ENCODE measurements around the gene CGNL1.

Gene CGNL1

GRCh38 chr15:57460208-57460816 lies 84.0 kb downstream of the CGNL1 start:
- no peak for DNase-seq

- no peak for DNase-seq
These were observed 85.2 kb downstream of the CGNL1 start for GRCh38 chr15:57461541-57461940.

GRCh38 chr15:57462381-57462780 lies 86.1 kb downstream of the CGNL1 start:
- no peak for DNase-seq

GRCh38 chr15:57463360-57463759 lies 87.1 kb downstream of the CGNL1 start:
- DNase-seq = no peak

- no peak for DNase-seq
These were observed 88.2 kb downstream of the CGNL1 start for GRCh38 chr15:57464480-57464879.

GRCh38 chr15:57468486-57468885 lies 92.2 kb downstream of the CGNL1 start:
- no peak for DNase-seq

- DNase-seq = no peak
These were observed 94.2 kb downstream of the CGNL1 start for GRCh38 chr15:57470543-57470942.

GRCh38 chr15:57472861-57473260 lies 96.6 kb downstream of the CGNL1 start:
- no peak for DNase-seq

GRCh38 chr15:57476533-57476975 lies 100.2 kb downstream of the CGNL1 start:
- no peak for DNase-seq

GRCh38 chr15:57477736-57478522 lies 101.6 kb downstream of the CGNL1 start:
- no peak for DNase-seq

- DNase-seq = no peak
These were observed 102.7 kb downstream of the CGNL1 start for GRCh38 chr15:57479005-57479404.

GRCh38 chr15:57481038-57481705 lies 104.9 kb downstream of the CGNL1 start:
- no peak for DNase-seq

GRCh38 chr15:57485869-57486268 lies 109.6 kb downstream of the CGNL1 start:
- no peak for DNase-seq

GRCh38 chr15:57486833-57487232 lies 110.5 kb downstream of the CGNL1 start:
- DNase-seq = no peak

GRCh38 chr15:57489122-57489521 lies 112.8 kb downstream of the CGNL1 start:
- DNase-seq = no peak

- no peak for DNase-seq
These were observed 117.0 kb downstream of the CGNL1 start for GRCh38 chr15:57493351-57493750.

GRCh38 chr15:57494581-57494980 lies 118.3 kb downstream of the CGNL1 start:
- no peak for DNase-seq

GRCh38 chr15:57495041-57495440 lies 118.7 kb downstream of the CGNL1 start:
- DNase-seq = no peak

GRCh38 chr15:57495554-57496165 lies 119.4 kb downstream of the CGNL1 start:
- DNase-seq = no peak

- no peak for DNase-seq
These were observed 120.3 kb downstream of the CGNL1 start for GRCh38 chr15:57496594-57496945.

GRCh38 chr15:57496946-57497869 lies 120.9 kb downstream of the CGNL1 start:
- no peak for DNase-seq

- no peak for DNase-seq
These were observed 124.0 kb downstream of the CGNL1 start for GRCh38 chr15:57500256-57500655.

Data from NCI-H2227 treated with DMSO at 0.1 percent for 48 hours (cell line).